Ovary (tissue), 3 donors: ENCODE measurements around the gene EPHA7.

Experiments
- CTCF ChIP-seq, 3 donors: fragments of 450-650 bp in 2 of 3; fragments of 200-600 bp in 1 of 3; IDR thresholded peaks; one replicate each; pipeline versions ENCODE4 v1.5.1 to v1.8.0; 2016 to 2022; ENCODE audit warnings: antibody characterized with exemption in 3 of 3, mild to moderate bottlenecking in 1 of 3
- EP300 ChIP-seq: sonication (generic); formaldehyde crosslinking; IDR thresholded peaks from one replicate; pipeline ENCODE4 v1.6.1; 2017; ENCODE audit warnings: antibody characterized with exemption
- POLR2A ChIP-seq: fragments of 450-650 bp; IDR thresholded peaks from one replicate; pipeline ENCODE4 v1.6.1; 2017; ENCODE audit warnings: antibody characterized with exemption, mild to moderate bottlenecking, moderate library complexity
- donor health status: DM: no; HTN: no; CAD: no.

DNA sequence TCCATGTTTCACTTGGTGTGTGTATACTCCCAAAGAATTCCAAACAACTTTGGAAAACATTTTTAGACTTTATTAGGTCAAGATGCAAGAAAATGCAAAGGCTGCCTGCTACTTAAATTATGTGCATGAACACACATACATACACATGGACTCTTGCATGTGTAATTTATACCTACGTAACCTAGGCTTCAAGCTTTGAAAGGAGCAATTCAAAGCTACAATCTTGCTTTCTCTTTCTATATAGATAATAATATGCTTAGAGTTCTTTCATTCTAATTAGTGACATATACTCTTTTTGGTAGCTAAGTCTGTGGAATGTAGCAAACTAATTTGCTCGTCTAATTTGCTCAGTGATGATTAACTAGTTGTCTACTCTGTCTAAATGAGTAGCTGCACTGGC lies 146.5 kb downstream of the EPHA7 start:
- no peak for TF ChIP-seq CTCF (IDR thresholded peaks at IDR 0.05)
- no peak for TF ChIP-seq POLR2A
- TF ChIP-seq EP300, result no peak
